HCT116 (cell line): ENCODE data around the gene CNST. TPM values are rescaled to one million over a fixed set of nuclear protein-coding genes. Genes with fewer than 3 reads are reported as not detected.

ENCODE experiments used
- ATAC-seq: fragments of 200-7000 bp; cut with Tn5 transposase; 2 replicates; pipeline ENCODE4 v1.9.1; 2020; ENCODE audit warnings: mild to moderate bottlenecking, moderate library complexity
- BruUV-seq: library from RNA; stranded (reverse); fragments of 400-500 nt; replicated peaks from 2 replicates; lab custom pipeline; 2021; lab: Mats Ljungman, UMichigan
- CTCF ChIA-PET: fragments of 300-600 bp; sonication (Branson Sonifier 250); formaldehyde crosslinking; loops from one replicate; lab custom pipeline; 2021; ENCODE audit warnings: antibody characterized with exemption; lab: Charles Lee
- POLR2A ChIA-PET: fragments of 300-600, 350-600 bp; sonication (Branson Sonifier 250); formaldehyde crosslinking; loops from one replicate; lab custom pipeline; 2021; ENCODE audit warnings: antibody characterized with exemption; lab: Charles Lee
- RAD21 ChIA-PET, 2 experiments: fragments of 300-600 bp; sonication (Branson Sonifier 250); formaldehyde crosslinking; loops; one replicate each; lab custom pipeline; 2023; ENCODE audit warnings: low total read pairs in 2 of 2; ENCODE audit not compliant: uncharacterized antibody in 2 of 2, unreplicated experiment in 2 of 2, low non-redundant PET in 1 of 2; lab: Charles Lee
- DNase-seq: peaks from one replicate; pipeline ENCODE4 v3.0.0-alpha.2; 2010; ENCODE audit warnings: low read depth, low spot score
- H2AFZ ChIP-seq: fragments of 200-600 bp; shearing (Covaris generic), sonication (generic); 2 replicates; pipeline ENCODE4 v1.6.1; 2017; ENCODE audit warnings: low read depth, mixed run types, mixed read lengths, antibody characterized with exemption, low read length; ENCODE audit not compliant: poor library complexity, severe bottlenecking
- H3K27ac ChIP-seq: 2 replicates; pipeline ENCODE4 v1.5.1; 2012; ENCODE audit warnings: low read depth, low read length
- H3K27me3 ChIP-seq: fragments of 200-600 bp; sonication (generic); 2 replicates; pipeline ENCODE4 v1.6.1; 2016; ENCODE audit warnings: mixed run types, low read length, mixed read lengths; ENCODE audit not compliant: insufficient read depth
- H3K36me3 ChIP-seq, 2 experiments: fragments of 200-500 bp in 1 of 2; fragments of 200-600 bp in 1 of 2; sonication (Bioruptor generic) in 1 of 2; sonication (generic) in 1 of 2; 2 replicates each; pipeline versions ENCODE4 v1.5.1 to v1.6.1; 2014 to 2016; ENCODE audit warnings: low read length in 2 of 2, inconsistent platforms in 1 of 2, mixed read lengths in 1 of 2, mixed run types in 1 of 2; ENCODE audit not compliant: insufficient read depth in 2 of 2, control insufficient read depth in 1 of 2
- H3K4me1 ChIP-seq, 2 experiments: fragments of 200-600 bp in 1 of 2; sonication (generic) in 1 of 2; 2 replicates each; pipeline versions ENCODE4 v1.5.1 to v1.6.1; 2012 to 2017; ENCODE audit warnings: low read length in 2 of 2, inconsistent platforms in 1 of 2, mild to moderate bottlenecking in 1 of 2, mixed read lengths in 1 of 2, mixed run types in 1 of 2, moderate library complexity in 1 of 2; ENCODE audit not compliant: insufficient read depth in 2 of 2, control insufficient read depth in 1 of 2
- H3K4me2 ChIP-seq: fragments of 200-600 bp; sonication (generic); 2 replicates; pipeline ENCODE4 v1.6.1; 2017; ENCODE audit warnings: mixed run types, low read length, mixed read lengths
- H3K4me3 ChIP-seq, 2 experiments: fragments of 200-600 bp in 1 of 2; sonication (generic) in 1 of 2; replicated peaks in 1 of 2; 2 replicates each; pipeline ENCODE4 v1.5.1; 2011 to 2016; ENCODE audit warnings: low read length in 2 of 2, control low read depth in 1 of 2, low read depth in 1 of 2, mild to moderate bottlenecking in 1 of 2, mixed read lengths in 1 of 2, mixed run types in 1 of 2
- H3K79me2 ChIP-seq: fragments of 200-600 bp; sonication (generic); 2 replicates; pipeline ENCODE4 v1.6.1; 2017; ENCODE audit warnings: mild to moderate bottlenecking, mixed run types, low read length, moderate library complexity, mixed read lengths; ENCODE audit not compliant: insufficient read depth
- H3K9ac ChIP-seq: fragments of 200-600 bp; sonication (generic); 2 replicates; pipeline ENCODE4 v1.6.1; 2016; ENCODE audit warnings: low read length, mixed read lengths
- H3K9me2 ChIP-seq: fragments of 200-600 bp; sonication (generic), shearing (Covaris generic); 2 replicates; pipeline ENCODE4 v1.6.1; 2017; ENCODE audit warnings: mixed run types, mild to moderate bottlenecking, moderate library complexity; ENCODE audit not compliant: insufficient read depth
- H3K9me3 ChIP-seq, 2 experiments: fragments of 200-500 bp in 1 of 2; fragments of 200-600 bp in 1 of 2; sonication (Bioruptor generic) in 1 of 2; sonication (generic) in 1 of 2; 2 replicates each; pipeline ENCODE4 v1.6.1; 2014 to 2017; ENCODE audit warnings: low read length in 2 of 2, mixed read lengths in 2 of 2, inconsistent platforms in 1 of 2, low read depth in 1 of 2, mild to moderate bottlenecking in 1 of 2, mixed run types in 1 of 2, moderate library complexity in 1 of 2; ENCODE audit not compliant: control insufficient read depth in 1 of 2, insufficient read depth in 1 of 2
- H4K20me1 ChIP-seq: fragments of 200-600 bp; sonication (generic), shearing (Covaris generic); 2 replicates; pipeline ENCODE4 v1.6.1; 2017; ENCODE audit warnings: mixed run types, mild to moderate bottlenecking, moderate library complexity; ENCODE audit not compliant: insufficient read depth
- CBX3 ChIP-seq: IDR thresholded peaks from 2 replicates; pipeline ENCODE4 v1.6.1; 2012; ENCODE audit warnings: low read depth
- EGR1 ChIP-seq: IDR thresholded peaks from 2 replicates; pipeline ENCODE4 v1.6.1; 2012; ENCODE audit warnings: low read depth
- ELF1 ChIP-seq: IDR thresholded peaks from 2 replicates; pipeline ENCODE4 v1.6.1; 2012; ENCODE audit warnings: low read depth, borderline replicate concordance
- EZH2 ChIP-seq: fragments of 200-600 bp; sonication (generic); IDR thresholded peaks from 2 replicates; pipeline ENCODE4 v1.6.1; 2017; ENCODE audit warnings: antibody characterized with exemption, mixed run types
- FOSL1 ChIP-seq: IDR thresholded peaks from 2 replicates; pipeline ENCODE4 v1.6.1; 2012; ENCODE audit warnings: low read depth
- JUND ChIP-seq: IDR thresholded peaks from 2 replicates; pipeline ENCODE4 v1.6.1; 2012
- POLR2A ChIP-seq: IDR thresholded peaks from 2 replicates; pipeline ENCODE4 v1.7.0; 2011; ENCODE audit warnings: borderline replicate concordance; ENCODE audit not compliant: insufficient read depth, insufficient read length; ENCODE audit errors: extremely low read depth
- POLR2AphosphoS5 ChIP-seq: IDR thresholded peaks from 2 replicates; pipeline ENCODE4 v1.6.1; 2011; ENCODE audit warnings: mild to moderate bottlenecking, low read depth, low read length, moderate library complexity
- RAD21 ChIP-seq: IDR thresholded peaks from 2 replicates; pipeline ENCODE4 v1.6.1; 2012; ENCODE audit warnings: low read depth, mild to moderate bottlenecking
- SIN3A ChIP-seq: IDR thresholded peaks from 2 replicates; pipeline ENCODE4 v1.6.1; 2012; ENCODE audit warnings: low read depth
- SP1 ChIP-seq: IDR thresholded peaks from 2 replicates; pipeline ENCODE4 v1.6.1; 2012; ENCODE audit warnings: low read depth
- SRF ChIP-seq: IDR thresholded peaks from 2 replicates; pipeline ENCODE4 v1.6.1; 2012; ENCODE audit warnings: low read depth
- TCF7L2 ChIP-seq: IDR thresholded peaks from 2 replicates; pipeline ENCODE4 v1.7.0; 2011; ENCODE audit warnings: borderline replicate concordance, inconsistent platforms; ENCODE audit not compliant: insufficient read depth, insufficient read length; ENCODE audit errors: extremely low read depth
- YY1 ChIP-seq: IDR thresholded peaks from 2 replicates; pipeline ENCODE4 v1.6.1; 2011; ENCODE audit warnings: low read length, low read depth, moderate library complexity, mild to moderate bottlenecking; ENCODE audit not compliant: insufficient replicate concordance; ENCODE audit errors: extremely low read depth
- ZFX ChIP-seq: fragments of 450-650 bp; IDR thresholded peaks from 2 replicates; pipeline ENCODE4 v1.6.1; 2017
- ZNF274 ChIP-seq: fragments of 200-500 bp; sonication (Bioruptor generic); IDR thresholded peaks from 2 replicates; pipeline ENCODE4 v1.6.1; 2014; ENCODE audit warnings: mild to moderate bottlenecking, low read depth, low read length, inconsistent platforms
- intact Hi-C: fragments of 100-400 bp; cut with micrococcal nuclease; formaldehyde crosslinking; loops from 2 replicates; pipeline ENCODE4 v1.10.0; 2022
- total RNA-seq: library from RNA; stranded (reverse); gene quantifications from one replicate; pipeline ENCODE4 v1.2.1, GENCODE V29; 2021; ENCODE audit not compliant: unreplicated experiment
- TF ChIP-seq, protein P1 (sequence below), 3 experiments: fragments of 200-600 bp in 1 of 3; sonication (generic) in 1 of 3; IDR thresholded peaks in 2 of 3; conservative IDR thresholded peaks in 1 of 3; 2 replicates each; pipeline ENCODE4 v1.5.1; 2012 to 2017; ENCODE audit warnings: low read depth in 2 of 3, low read length in 2 of 3, antibody characterized with exemption in 1 of 3, borderline replicate concordance in 1 of 3, control low read depth in 1 of 3, mild to moderate bottlenecking in 1 of 3, mixed read lengths in 1 of 3, mixed run types in 1 of 3, moderate library complexity in 1 of 3; ENCODE audit not compliant: insufficient read depth in 1 of 3
- TF ChIP-seq, protein P2 (sequence below): IDR thresholded peaks from 2 replicates; pipeline ENCODE4 v1.6.1; 2012
- TF ChIP-seq, protein P3 (sequence below): IDR thresholded peaks from 2 replicates; pipeline ENCODE4 v1.6.1; 2012

Gene CNST
- total RNA-seq, 1 experiment from 2014 or later = 13.5 TPM

DNA sequence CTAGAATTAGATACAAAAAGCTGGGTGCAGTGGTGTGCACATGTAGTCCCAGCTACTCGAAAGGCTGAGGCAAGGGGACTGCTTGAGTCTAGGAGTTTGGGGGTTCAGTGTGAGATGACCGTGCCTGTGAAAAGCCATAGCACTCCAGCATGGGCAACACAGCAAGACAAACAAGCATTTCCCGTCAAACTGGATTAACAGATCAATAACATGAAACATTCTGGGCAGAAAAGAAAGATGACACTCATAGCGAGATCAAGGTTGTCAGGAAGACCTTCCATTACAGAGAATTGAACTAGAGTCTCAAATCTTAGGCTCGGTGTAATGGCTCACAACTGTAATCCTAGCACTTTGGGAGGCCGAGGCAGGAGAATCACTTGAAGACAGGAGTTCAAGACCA, 14.1 kb upstream of the CNST start:
- ChIA-PET RAD21 (no interaction called here), CTCF (no interaction called here), POLR2A (no interaction called here)
- H2AFZ ChIP-seq = no peak overlapping the region
- H3K36me3 ChIP-seq = peaks cover 16 to 20% of the 10 kb centered on the region in 2 experiments
- no peak for DNase-seq
- no peaks in the 10 kb centered on the region for H3K4me1 ChIP-seq
- no peaks in the 10 kb centered on the region for H3K9me3 ChIP-seq
- no TSS peak for BruUV-seq
- no peak overlapping the region for H3K9ac ChIP-seq
- no peak for TF ChIP-seq POLR2A
- TF ChIP-seq TCF7L2 = no peak
- no peak for TF ChIP-seq SRF
- no peak for TF ChIP-seq FOSL1
- no peak for TF ChIP-seq SP1
- no peak for TF ChIP-seq CBX3
- TF ChIP-seq YY1 = no peak
- TF ChIP-seq ZNF274 = no peak
- no peak for TF ChIP-seq EGR1
- TF ChIP-seq SIN3A = no peak
- no peak for TF ChIP-seq RAD21
- no peak overlapping the region for H3K4me2 ChIP-seq
- no peak overlapping the region for H3K4me3 ChIP-seq
- no peak overlapping the region for H3K27ac ChIP-seq
- intact Hi-C loops = no loop called here
- H4K20me1 ChIP-seq = no peaks in the 10 kb centered on the region
- ATAC-seq = no peak
- peaks cover 61% of the 10 kb centered on the region for H3K79me2 ChIP-seq
- H3K27me3 ChIP-seq = no peaks in the 10 kb centered on the region
- H3K9me2 ChIP-seq = no peaks in the 10 kb centered on the region

DNA sequence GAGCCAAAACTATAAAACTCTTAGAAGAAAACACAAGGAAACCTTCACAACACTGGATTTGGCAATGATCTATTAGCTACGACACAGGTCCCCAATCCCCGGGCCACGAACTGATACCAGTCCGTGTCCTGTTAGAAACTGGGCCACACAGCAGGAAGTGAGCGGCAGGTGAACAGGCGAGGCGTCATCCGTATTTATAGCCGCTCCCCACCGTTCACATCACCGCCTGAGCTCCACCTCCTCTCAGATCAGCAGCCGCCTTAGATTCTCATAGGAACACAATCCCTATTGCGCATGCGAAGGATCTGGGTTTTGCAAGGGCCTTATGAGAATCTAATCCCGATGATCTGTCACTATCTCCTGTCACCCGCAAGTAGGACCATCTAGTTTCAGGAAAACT, 12.1 kb upstream of the CNST start:
- Histone ChIP-seq H3K27ac (no peak overlapping the region), H3K4me3 (no peak overlapping the region), H3K4me2 (no peak overlapping the region), H2AFZ (no peak overlapping the region), H3K79me2 (peaks cover 76% of the 10 kb centered on the region), H3K9me2 (no peaks in the 10 kb centered on the region), H3K27me3 (no peaks in the 10 kb centered on the region), H3K9ac (no peak overlapping the region), H3K36me3 (peaks cover 8 to 20% of the 10 kb centered on the region in 2 experiments), H4K20me1 (no peaks in the 10 kb centered on the region), H3K4me1 (no peaks in the 10 kb centered on the region), H3K9me3 (no peaks in the 10 kb centered on the region)
- BruUV-seq = no TSS peak
- ChIA-PET RAD21 (no interaction called here), POLR2A (no interaction called here), CTCF (no interaction called here)
- intact Hi-C loops = no loop called here
- TF ChIP-seq, protein P1, sequence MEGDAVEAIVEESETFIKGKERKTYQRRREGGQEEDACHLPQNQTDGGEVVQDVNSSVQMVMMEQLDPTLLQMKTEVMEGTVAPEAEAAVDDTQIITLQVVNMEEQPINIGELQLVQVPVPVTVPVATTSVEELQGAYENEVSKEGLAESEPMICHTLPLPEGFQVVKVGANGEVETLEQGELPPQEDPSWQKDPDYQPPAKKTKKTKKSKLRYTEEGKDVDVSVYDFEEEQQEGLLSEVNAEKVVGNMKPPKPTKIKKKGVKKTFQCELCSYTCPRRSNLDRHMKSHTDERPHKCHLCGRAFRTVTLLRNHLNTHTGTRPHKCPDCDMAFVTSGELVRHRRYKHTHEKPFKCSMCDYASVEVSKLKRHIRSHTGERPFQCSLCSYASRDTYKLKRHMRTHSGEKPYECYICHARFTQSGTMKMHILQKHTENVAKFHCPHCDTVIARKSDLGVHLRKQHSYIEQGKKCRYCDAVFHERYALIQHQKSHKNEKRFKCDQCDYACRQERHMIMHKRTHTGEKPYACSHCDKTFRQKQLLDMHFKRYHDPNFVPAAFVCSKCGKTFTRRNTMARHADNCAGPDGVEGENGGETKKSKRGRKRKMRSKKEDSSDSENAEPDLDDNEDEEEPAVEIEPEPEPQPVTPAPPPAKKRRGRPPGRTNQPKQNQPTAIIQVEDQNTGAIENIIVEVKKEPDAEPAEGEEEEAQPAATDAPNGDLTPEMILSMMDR (IDR thresholded peaks at IDR 0.05 in 2 of 3, conservative IDR thresholded peaks at IDR 0.05 in 1 of 3; ENCODE audit: borderline replicate concordance in 1 of 3, insufficient read depth in 1 of 3, low read depth in 2 of 3, low read length in 2 of 3) = no peak
- TF ChIP-seq EGR1 = no peak
- TF ChIP-seq, protein P2, sequence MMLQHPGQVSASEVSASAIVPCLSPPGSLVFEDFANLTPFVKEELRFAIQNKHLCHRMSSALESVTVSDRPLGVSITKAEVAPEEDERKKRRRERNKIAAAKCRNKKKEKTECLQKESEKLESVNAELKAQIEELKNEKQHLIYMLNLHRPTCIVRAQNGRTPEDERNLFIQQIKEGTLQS = no peak
- no peak for TF ChIP-seq SRF
- TF ChIP-seq ELF1 = no peak
- TF ChIP-seq RAD21 = no peak
- no peak for TF ChIP-seq ZFX
- no peak for TF ChIP-seq JUND
- no peak for TF ChIP-seq SP1
- TF ChIP-seq POLR2AphosphoS5 = no peak
- TF ChIP-seq, protein P3, sequence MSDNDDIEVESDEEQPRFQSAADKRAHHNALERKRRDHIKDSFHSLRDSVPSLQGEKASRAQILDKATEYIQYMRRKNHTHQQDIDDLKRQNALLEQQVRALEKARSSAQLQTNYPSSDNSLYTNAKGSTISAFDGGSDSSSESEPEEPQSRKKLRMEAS = no peak
- no peak for TF ChIP-seq EZH2
- TF ChIP-seq FOSL1 = no peak
- TF ChIP-seq SIN3A = no peak
- DNase-seq = no peak
- no peak for ATAC-seq
